Neural crest cell (in vitro differentiated cells): ENCODE measurements around the gene PLRG1. TPM values are rescaled to one million over a fixed set of nuclear protein-coding genes. Genes with fewer than 3 reads are reported as not detected.
A peak's percentile ranks its signal among the peaks of the same experiment; 100 is the strongest.
"Not testable (repeated sequence)": the region's sequence is repeated elsewhere in the genome, so short reads cannot be mapped to it uniquely, and the experiment has no call there.

Experiments used
- DNase-seq: peaks from one replicate; pipeline ENCODE4 v3.0.0; 2021; ENCODE audit warnings: low read depth, mixed read lengths, low spot score
- H3K27ac Mint-ChIP-seq: one replicate; pipeline ENCODE4 v1.8.0; 2021; ENCODE audit warnings: mild to moderate bottlenecking, mixed read lengths; ENCODE audit not compliant: unreplicated experiment
- H3K27me3 Mint-ChIP-seq: 2 replicates; pipeline ENCODE4 v1.8.0; 2021; ENCODE audit warnings: low read depth, mild to moderate bottlenecking, mixed read lengths
- H3K36me3 Mint-ChIP-seq: 2 replicates; pipeline ENCODE4 v1.8.0; 2021; ENCODE audit warnings: low read depth, mild to moderate bottlenecking, mixed read lengths
- H3K4me1 Mint-ChIP-seq: 2 replicates; pipeline ENCODE4 v1.8.0; 2021; ENCODE audit warnings: mixed read lengths
- H3K4me3 Mint-ChIP-seq: one replicate; pipeline ENCODE4 v1.8.0; 2021; ENCODE audit warnings: mild to moderate bottlenecking, mixed read lengths
- H3K9me3 Mint-ChIP-seq: 2 replicates; pipeline ENCODE4 v1.8.0; 2021; ENCODE audit warnings: mixed read lengths
- CTCF ChIP-seq: fragments of 200-600 bp; sonication (generic); conservative IDR thresholded peaks from 2 replicates; pipeline ENCODE4 v1.5.0; 2021; ENCODE audit warnings: antibody characterized with exemption, mild to moderate bottlenecking
- long read RNA-seq: library from polyadenylated mRNA; unstranded; transcript quantifications from one replicate; pipeline ENCODE4 v2.0.0, GENCODE V29; 2020
- total RNA-seq: library from RNA; stranded (reverse); gene quantifications from 2 replicates; pipeline ENCODE4 v1.2.1, GENCODE V29; 2021

The PLRG1 gene
- total RNA-seq = 93.3 and 103 TPM in 2 replicates
- long read RNA-seq, transcript PLRG1-201 (15 exons, 1,673 nt) = minor isoform, 7 of 380 reads
- long read RNA-seq, transcript PLRG1-202 (15 exons, 3,351 nt) = major isoform, 319 of 380 reads
- long read RNA-seq, partial matches to known transcripts = 28 of 380 reads
- long read RNA-seq, other reads (novel, unspliced or antisense) = 26 of 380 reads

- H3K4me1 Mint-ChIP-seq = peaks cover 19% of the 10 kb centered on the region
- H3K27ac Mint-ChIP-seq = peak within 1 kb of the TSS; percentile 89
- peak within 1 kb of the TSS; percentile 99 for H3K4me3 Mint-ChIP-seq
- TF ChIP-seq CTCF = peak; percentile 50
- H3K9me3 Mint-ChIP-seq = no peaks in the 10 kb centered on the region
- DNase-seq = peak; percentile 92
- no peaks in the 10 kb centered on the region for H3K27me3 Mint-ChIP-seq
- H3K36me3 Mint-ChIP-seq = peaks cover 2% of the 10 kb centered on the region
Observed at GRCh38 chr4:154549894-154550790, at the start of gene PLRG1. TSS of gene PLRG1 (minus strand) at chr4:154550400. CDS start at chr4:154550308, 92 bp downstream.

GRCh38 chr4:154597798-154598774 lies 47.9 kb upstream of the PLRG1 start:
- Mint-ChIP-seq H3K27me3 (no peaks in the 10 kb centered on the region), H3K36me3 (no peaks in the 10 kb centered on the region), H3K9me3 (no peaks in the 10 kb centered on the region), H3K4me3 (no peak overlapping the region), H3K4me1 (peaks cover 7% of the 10 kb centered on the region), H3K27ac (no peak overlapping the region)
- TF ChIP-seq CTCF = no peak
- DNase-seq = no peak

GRCh38 chr4:154597281-154597680 lies 47.1 kb upstream of the PLRG1 start:
- not testable (repeated sequence) for H3K4me3 Mint-ChIP-seq, H3K9me3 Mint-ChIP-seq, H3K36me3 Mint-ChIP-seq, H3K4me1 Mint-ChIP-seq, H3K27ac Mint-ChIP-seq, H3K27me3 Mint-ChIP-seq, DNase-seq

GRCh38 chr4:154595807-154596206 lies 45.6 kb upstream of the PLRG1 start:
- no peak for TF ChIP-seq CTCF
- Mint-ChIP-seq H3K27ac (no peak overlapping the region), H3K4me1 (peaks cover 7% of the 10 kb centered on the region), H3K27me3 (no peaks in the 10 kb centered on the region), H3K36me3 (no peaks in the 10 kb centered on the region), H3K4me3 (no peak overlapping the region), H3K9me3 (no peaks in the 10 kb centered on the region)
- DNase-seq = no peak

GRCh38 chr4:154594343-154594742 lies 44.1 kb upstream of the PLRG1 start:
- H3K36me3 Mint-ChIP-seq, H3K4me3 Mint-ChIP-seq, H3K4me1 Mint-ChIP-seq, DNase-seq, H3K9me3 Mint-ChIP-seq, H3K27ac Mint-ChIP-seq, H3K27me3 Mint-ChIP-seq: not testable (repeated sequence)

- peaks cover 10% of the 10 kb centered on the region for H3K27me3 Mint-ChIP-seq
- no peak overlapping the region for H3K4me3 Mint-ChIP-seq
- TF ChIP-seq CTCF = no peak
- H3K4me1 Mint-ChIP-seq = peaks cover 7% of the 10 kb centered on the region
- DNase-seq = no peak
- H3K9me3 Mint-ChIP-seq = no peaks in the 10 kb centered on the region
- no peak overlapping the region for H3K27ac Mint-ChIP-seq
- H3K36me3 Mint-ChIP-seq = no peaks in the 10 kb centered on the region
Observed at GRCh38 chr4:154593868-154594267, 43.7 kb upstream of the PLRG1 start.
